GM20000 (cell line): ENCODE data around the gene SLC17A5.

Experiments
- DNase-seq: peaks from one replicate; pipeline ENCODE4 v3.0.0; 2012; ENCODE audit warnings: low spot score
- CTCF ChIP-seq: IDR thresholded peaks from 2 replicates; pipeline ENCODE4 v1.5.1; 2012; ENCODE audit warnings: mild to moderate bottlenecking, control low read depth; ENCODE audit errors: extremely low read depth, missing control alignments

SLC17A5 gene

GRCh38 chr6:73657201-73657600 lies 3.4 kb upstream of the SLC17A5 start:
- no peak for TF ChIP-seq CTCF
- DNase-seq = no peak

- DNase-seq = no peak
- TF ChIP-seq CTCF = no peak
Measured at GRCh38 chr6:73656531-73657145, 2.8 kb upstream of the SLC17A5 start.

GRCh38 chr6:73655341-73655917 lies 1.6 kb upstream of the SLC17A5 start:
- TF ChIP-seq CTCF = no peak
- no peak for DNase-seq

- DNase-seq = peak; percentile 82
- TF ChIP-seq CTCF = peak; percentile 35
Measured at GRCh38 chr6:73652637-73653570, 888 bp downstream of the SLC17A5 start.

GRCh38 chr6:73649783-73650182 lies 4.0 kb downstream of the SLC17A5 start:
- TF ChIP-seq CTCF = no peak
- no peak for DNase-seq

- no peak for DNase-seq
- no peak for TF ChIP-seq CTCF
Measured at GRCh38 chr6:73648166-73648565, 5.6 kb downstream of the SLC17A5 start.
